HG03432 (cell line): ENCODE measurements around the gene HBZ.
"Not testable (repeated sequence)": the region's sequence is repeated elsewhere in the genome, so short reads cannot be mapped to it uniquely, and the experiment has no call there.

Experiments
- ATAC-seq: cut with Tn5 transposase; IDR thresholded peaks from one replicate; pipeline ENCODE4 v1.9.1; 2021; ENCODE audit warnings: mild to moderate bottlenecking, moderate library complexity; ENCODE audit not compliant: unreplicated experiment

HBZ gene

DNA sequence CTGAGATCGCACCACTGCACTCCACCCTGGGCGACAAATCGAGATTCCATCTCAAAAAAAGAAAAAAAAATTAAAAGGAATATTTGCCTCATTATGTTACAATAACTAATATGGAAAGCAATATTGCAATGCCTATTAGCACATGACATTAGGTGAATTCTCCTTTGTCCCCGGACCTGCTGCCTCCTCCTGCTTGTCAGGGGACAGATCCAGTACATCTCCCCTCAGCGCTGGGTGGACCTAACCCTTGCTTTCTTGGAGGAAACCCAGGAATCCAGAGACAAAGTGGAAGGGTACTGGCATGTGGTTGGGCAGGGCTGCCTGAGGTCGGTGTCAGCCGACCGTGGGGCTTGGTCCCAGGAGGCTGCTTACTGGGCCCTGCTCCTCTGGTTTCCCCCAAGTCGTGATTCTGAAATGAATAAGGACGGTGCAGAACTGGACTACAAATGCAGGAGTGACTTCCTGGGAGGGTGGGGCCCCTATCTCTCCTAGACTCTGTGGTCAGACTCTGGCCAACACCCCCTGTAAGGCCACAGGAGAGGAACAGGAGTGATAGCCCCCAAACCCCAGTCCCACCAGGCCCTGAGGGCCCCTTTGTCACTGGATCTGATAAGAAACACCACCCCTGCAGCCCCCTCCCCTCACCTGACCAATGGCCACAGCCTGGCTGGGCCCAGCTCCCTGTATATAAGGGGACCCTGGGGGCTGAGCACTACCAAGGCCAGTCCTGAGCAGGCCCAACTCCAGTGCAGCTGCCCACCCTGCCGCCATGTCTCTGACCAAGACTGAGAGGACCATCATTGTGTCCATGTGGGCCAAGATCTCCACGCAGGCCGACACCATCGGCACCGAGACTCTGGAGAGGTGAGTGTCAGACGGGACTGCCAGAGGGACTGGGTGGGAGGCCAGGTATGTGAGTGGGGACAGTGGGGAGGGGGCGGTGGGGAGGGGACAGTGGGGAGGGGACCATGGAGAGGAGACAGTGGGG is at the start of gene HBZ:
TSS of gene HBZ (plus strand) at position 504 of the 988 bp plus-strand sequence. CDS start at position 770, 266 bp downstream.
- no peak for ATAC-seq

DNA sequence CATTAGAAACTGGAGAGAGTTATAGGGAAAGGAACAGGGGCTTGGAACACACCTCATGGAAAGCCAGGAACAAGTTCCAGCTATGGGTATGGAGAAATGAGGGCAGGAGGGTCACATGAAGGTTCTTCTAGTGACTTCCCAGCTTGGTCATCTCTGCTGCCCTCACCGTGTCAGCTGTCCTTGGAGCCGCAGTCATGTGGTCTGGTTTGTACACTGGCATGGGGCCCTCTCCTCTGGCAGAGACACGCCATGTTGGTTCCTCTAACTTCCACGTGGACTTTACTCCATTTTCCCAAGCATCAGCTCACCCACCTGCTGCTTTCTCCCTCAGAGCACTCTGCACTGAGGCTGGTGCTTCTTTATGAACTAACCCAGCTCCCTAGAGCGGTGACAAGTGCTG is 48.1 kb upstream of the HBZ start:
- no peak for ATAC-seq

DNA sequence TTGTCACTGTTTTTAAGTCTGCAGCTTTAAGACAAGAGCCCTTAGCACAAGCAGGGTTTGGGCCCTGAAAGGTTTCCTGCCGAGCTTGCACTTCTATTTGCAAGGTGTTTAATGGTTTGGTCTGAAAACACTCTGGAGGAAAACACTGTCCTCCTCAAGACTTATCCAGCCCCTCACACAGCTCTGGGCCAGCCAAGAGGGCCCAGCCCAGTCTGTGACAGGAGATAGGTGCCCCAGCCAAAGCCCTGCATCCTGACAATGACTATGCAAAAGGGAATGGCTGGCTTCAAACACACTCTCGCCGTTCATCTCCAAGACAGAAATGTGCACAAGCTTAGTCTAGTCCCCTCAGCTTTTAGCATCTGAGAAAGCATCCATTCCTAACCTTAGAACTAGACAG is 47.5 kb upstream of the HBZ start:
- ATAC-seq, result no peak

- ATAC-seq, result no peak
These were observed 46.9 kb upstream of the HBZ start for GRCh38 chr16:105521-105920.

GRCh38 chr16:106623-107324 is 45.7 kb upstream of the HBZ start:
- no peak for ATAC-seq

GRCh38 chr16:112153-112840 is 40.1 kb upstream of the HBZ start:
- no peak for ATAC-seq

DNA sequence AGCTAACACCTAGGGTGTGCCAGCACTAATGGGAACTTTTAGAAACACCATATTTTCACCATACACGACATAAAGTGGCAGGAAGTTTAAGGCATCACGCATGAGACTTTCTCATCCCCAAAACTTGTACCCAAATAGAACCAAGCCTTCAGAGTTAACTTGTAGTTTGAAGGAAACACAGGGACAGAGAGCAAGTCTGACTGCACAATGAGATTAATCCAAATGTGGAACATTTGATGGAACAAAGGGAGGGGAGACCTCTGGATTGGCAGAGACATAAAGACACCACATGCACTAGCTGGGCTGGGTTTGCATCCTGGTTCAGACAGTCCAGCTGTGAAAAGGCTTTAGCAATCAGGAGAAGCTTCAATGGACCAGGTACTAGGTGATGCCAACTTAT is 38.1 kb upstream of the HBZ start:
- ATAC-seq, result no peak

DNA sequence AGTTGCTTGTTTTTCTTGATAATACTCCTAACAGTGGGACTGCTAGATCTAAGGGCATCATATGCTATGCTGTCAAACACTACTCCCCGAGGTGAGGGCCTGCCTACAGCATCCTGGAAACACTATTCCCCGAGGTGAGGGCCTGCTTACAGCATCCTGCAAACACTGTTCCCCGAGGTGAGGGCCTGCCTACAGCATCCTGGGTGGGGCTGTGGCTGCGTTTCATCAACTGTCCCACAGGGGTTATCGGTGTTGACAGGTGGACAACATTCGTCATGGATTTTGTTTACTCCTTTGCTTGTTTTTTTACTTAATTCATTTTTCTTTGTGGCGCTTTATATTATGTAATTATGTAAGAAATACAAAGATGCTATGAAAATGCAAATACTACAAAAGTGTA is 36.4 kb upstream of the HBZ start:
- ATAC-seq, result no peak

GRCh38 chr16:117379-118365 is 34.8 kb upstream of the HBZ start:
- ATAC-seq, result no peak

DNA sequence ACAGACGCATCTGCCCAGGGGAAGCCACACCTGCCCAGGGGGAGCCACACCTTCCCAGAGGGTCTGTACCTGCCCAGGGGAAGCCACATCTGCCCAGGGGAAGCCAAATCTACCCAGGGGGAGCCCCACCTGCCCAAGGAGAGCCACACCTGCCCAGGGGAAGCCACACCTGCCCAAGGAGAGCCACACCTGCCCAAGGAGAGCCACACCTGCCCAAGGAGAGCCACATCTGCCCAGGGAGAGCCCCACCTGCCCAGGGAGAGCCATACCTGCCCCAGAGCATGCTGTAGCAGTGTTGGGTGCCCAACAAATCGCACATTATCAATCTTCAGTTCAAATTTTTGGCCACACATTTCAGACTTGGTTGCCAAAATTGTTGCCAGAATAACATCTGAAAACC is 33.6 kb upstream of the HBZ start:
- ATAC-seq, result no peak

- no peak for ATAC-seq
These were observed 33.1 kb upstream of the HBZ start for GRCh38 chr16:119295-119694.

DNA sequence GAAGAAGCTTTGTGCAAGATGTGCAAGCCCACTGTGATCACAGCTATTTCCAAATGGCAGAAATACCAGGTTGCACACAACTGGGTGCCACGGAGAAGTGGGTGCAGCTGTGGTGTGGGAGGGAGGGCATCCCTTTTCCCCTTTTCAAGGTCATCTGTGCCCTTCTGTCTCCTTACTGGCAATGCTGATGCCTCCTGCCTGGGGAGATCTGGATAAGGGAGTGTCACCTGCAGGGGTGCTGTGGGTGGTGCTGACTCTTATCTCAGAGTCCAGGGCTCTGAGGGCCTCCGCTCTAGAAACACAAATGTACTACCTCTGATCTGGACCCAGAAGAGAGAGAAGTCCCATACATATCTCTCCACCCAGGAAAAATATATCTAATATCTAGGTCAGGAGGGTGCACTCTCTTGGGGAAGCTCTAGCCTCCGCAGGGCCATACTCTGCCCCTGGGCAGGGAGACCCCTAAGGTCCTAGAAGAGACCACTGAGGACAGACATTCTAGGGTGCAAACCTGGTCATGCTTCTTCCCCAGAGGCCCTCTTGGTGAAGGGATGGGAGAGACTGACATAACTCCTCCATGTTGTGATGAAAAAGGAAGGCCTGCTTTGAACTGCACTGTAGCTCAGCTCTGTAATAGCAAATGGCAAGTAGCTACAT is 32.5 kb upstream of the HBZ start:
- no peak for ATAC-seq

GRCh38 chr16:120756-121155 is 31.7 kb upstream of the HBZ start:
- ATAC-seq, result no peak

DNA sequence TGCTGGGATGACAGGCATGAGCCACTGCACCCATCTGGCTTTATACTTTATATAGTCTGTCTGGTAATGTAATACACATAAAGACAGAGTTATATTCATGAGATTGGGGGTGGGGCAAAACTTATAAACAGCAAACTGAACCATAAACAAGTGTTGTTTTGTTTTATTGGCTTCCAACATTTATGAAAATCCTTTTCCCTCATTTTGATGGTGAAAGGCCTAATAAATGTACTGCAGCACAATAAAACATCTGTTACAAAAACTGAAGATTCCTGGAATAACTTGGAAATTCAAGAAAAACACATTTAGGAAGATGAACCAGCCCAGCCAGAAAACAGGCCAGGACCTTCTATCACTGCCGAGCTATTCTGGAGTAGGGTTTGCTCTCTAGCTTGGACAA is 30.1 kb upstream of the HBZ start:
- ATAC-seq, result no peak

DNA sequence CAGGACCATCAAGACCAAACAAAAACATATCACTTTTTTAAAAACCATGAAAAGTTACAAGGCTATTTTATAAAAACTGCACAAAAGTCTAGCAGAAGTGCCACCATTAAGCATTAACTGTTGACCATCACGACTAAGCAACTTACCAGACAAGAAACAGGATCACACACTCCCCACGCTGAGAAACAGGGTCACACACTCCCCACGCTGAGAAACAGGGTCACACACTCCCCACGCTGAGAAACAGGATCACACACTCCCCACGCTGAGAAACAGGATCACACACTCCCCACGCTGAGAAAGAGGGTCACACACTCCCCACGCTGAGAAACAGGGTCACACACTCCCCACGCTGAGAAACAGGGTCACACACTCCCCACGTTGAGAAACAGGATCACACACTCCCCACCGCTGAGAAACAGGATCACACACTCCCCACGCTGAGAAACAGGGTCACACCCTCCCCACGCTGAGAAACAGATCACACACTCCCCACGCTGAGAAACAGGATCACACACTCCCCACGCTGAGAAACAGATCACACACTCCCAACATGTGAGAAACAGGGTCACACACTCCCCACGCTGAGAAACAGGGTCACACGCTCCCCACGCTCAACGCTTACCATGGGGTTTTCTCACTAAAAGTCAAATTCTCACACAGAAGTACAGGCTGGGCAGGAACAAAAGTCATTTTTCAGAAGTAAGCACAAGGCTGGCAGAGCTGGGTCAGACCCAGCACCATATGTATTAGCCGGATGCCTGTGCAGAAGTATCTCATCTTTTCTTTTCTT is 28.7 kb upstream of the HBZ start:
- ATAC-seq, result not testable (repeated sequence)

DNA sequence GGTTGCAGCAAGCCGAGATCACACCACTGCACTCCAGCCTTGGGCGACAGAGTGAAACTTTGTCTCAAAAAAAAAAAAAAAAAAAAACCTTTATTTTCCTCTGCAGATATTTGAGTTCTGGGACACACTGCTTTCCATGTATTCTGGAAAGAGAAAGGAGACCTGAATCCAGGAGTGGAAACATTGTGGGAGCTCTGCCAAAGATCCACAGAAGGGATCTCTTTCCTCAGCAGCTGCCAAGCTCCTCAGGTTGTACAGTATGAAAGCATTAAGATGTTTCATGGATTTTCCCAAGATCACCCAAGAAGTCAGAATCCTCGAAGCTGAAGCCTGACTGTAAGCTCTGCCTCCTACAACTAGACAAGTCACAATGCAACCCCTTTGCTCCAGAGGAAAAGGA is 27.4 kb upstream of the HBZ start:
- no peak for ATAC-seq

GRCh38 chr16:129075-129474 is 23.4 kb upstream of the HBZ start:
- ATAC-seq, result no peak

GRCh38 chr16:130533-131173 is 21.8 kb upstream of the HBZ start:
- ATAC-seq, result no peak

DNA sequence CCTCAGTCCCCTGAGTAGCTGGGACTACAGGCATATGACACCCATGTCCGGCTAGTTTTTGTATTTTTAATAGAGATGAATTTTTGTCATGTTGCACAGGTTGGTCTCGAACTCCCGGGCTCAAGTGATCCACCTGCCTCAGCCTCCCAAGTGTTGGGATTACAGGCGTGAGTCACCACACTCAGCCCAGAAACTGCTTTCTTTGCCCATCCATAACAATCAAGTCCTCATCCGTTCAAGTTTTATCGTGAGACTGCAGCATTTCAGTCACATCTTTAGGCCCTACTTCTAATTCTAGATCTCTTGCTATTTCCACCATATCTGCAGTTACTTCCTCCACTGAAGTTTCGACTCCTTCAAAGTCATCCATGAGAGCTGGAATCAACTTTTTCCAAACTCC is 20.3 kb upstream of the HBZ start:
- ATAC-seq, result no peak
